Tibial nerve (tissue), 4 donors: ENCODE data around the gene PERM1.

ENCODE experiments used
- CTCF ChIP-seq, 5 experiments: fragments of 200-600 bp in 3 of 5; fragments of 450-650 bp in 2 of 5; sonication (generic) in 3 of 5; IDR thresholded peaks; one replicate each; pipeline ENCODE4 v1.5.1; 2016 to 2019; ENCODE audit warnings: antibody characterized with exemption in 5 of 5, mild to moderate bottlenecking in 3 of 5, moderate library complexity in 2 of 5
- EP300 ChIP-seq, 2 donors: sonication (generic); formaldehyde crosslinking; IDR thresholded peaks; one replicate each; pipeline ENCODE4 v1.6.1; 2017; ENCODE audit warnings: antibody characterized with exemption in 2 of 2, mild to moderate bottlenecking in 1 of 2
- POLR2A ChIP-seq, 2 donors: fragments of 450-650 bp; IDR thresholded peaks; one replicate each; pipeline ENCODE4 v1.6.1; 2017; ENCODE audit warnings: antibody characterized with exemption in 2 of 2, mild to moderate bottlenecking in 2 of 2, moderate library complexity in 2 of 2

- no peak for TF ChIP-seq EP300 (IDR thresholded peaks at IDR 0.05)
- no peak for TF ChIP-seq CTCF (IDR thresholded peaks at IDR 0.05)
- no peak for TF ChIP-seq POLR2A (IDR thresholded peaks at IDR 0.05)
Observed at GRCh38 chr1:996851-997712, 15.2 kb upstream of the PERM1 start.
